ENCODE results near the gene INPP5K. TPM values are rescaled to one million over a fixed set of nuclear protein-coding genes. Genes with fewer than 3 reads are reported as not detected.

Gene INPP5K
- total RNA-seq, result 23.2 and 44.9 TPM in 2 replicates

GRCh38 chr17:1516388-1517161 lies at the start of gene INPP5K:
Gene INPP5K (minus strand): TSS chr17:1516612. CDS start chr17:1516499, 113 bp downstream.

GRCh38 chr17:1492249-1493206 lies 23.9 kb downstream of the INPP5K start, which contains the start of gene MYO1C:
Gene MYO1C (minus strand): TSS chr17:1492686. CDS start chr17:1492487, 199 bp downstream.

GRCh38 chr17:1455797-1456599 lies 60.4 kb downstream of the INPP5K start, which contains the start of gene CRK:
Gene CRK (minus strand): TSS chr17:1456232. CDS start chr17:1456117, 115 bp downstream.

Other genes starting within 250 kb of the INPP5K start
- not detected in 2 replicates for gene BHLHA9, start 246.2 kb downstream of the INPP5K start, total RNA-seq
- not detected in 2 replicates for gene TRARG1, start 236.9 kb downstream of the INPP5K start, total RNA-seq
- 436 and 639 TPM in 2 replicates for gene YWHAE, start 116.4 kb downstream of the INPP5K start, total RNA-seq
- gene CRK, start 60.4 kb downstream of the INPP5K start, total RNA-seq, result 121 and 129 TPM in 2 replicates
- 85.1 and 211 TPM in 2 replicates for gene MYO1C, start 23.9 kb downstream of the INPP5K start, total RNA-seq
- gene PITPNA, start 46.2 kb upstream of the INPP5K start, total RNA-seq, result 20.2 and 32.9 TPM in 2 replicates
- gene SLC43A2, start 112.2 kb upstream of the INPP5K start, total RNA-seq, result 3.8 and 8.5 TPM in 2 replicates
- 0.34 and 0.43 TPM in 2 replicates for gene SCARF1, start 129.1 kb upstream of the INPP5K start, total RNA-seq
- 3.4 and 3.6 TPM in 2 replicates for gene RILP, start 133.3 kb upstream of the INPP5K start, total RNA-seq
- gene PRPF8, start 168.3 kb upstream of the INPP5K start, total RNA-seq, result 88.9 and 187 TPM in 2 replicates
- 7.8 and 9.9 TPM in 2 replicates for gene TLCD2, start 193.8 kb upstream of the INPP5K start, total RNA-seq
- 13.7 and 39.9 TPM in 2 replicates for gene WDR81, start 208.1 kb upstream of the INPP5K start, total RNA-seq
- 0.68 and 1.5 TPM in 2 replicates for gene SERPINF2, start 226.3 kb upstream of the INPP5K start, total RNA-seq
- gene SERPINF1, start 245.4 kb upstream of the INPP5K start, total RNA-seq, result 73.1 and 440 TPM in 2 replicates

Measured in nasal cavity respiratory epithelium epithelial cell of viscerocranial mucosa (primary cell).